Measurements from ENCODE around the gene SUGP2.
A peak's percentile ranks its signal among the peaks of the same experiment; 100 is the strongest.

DNA sequence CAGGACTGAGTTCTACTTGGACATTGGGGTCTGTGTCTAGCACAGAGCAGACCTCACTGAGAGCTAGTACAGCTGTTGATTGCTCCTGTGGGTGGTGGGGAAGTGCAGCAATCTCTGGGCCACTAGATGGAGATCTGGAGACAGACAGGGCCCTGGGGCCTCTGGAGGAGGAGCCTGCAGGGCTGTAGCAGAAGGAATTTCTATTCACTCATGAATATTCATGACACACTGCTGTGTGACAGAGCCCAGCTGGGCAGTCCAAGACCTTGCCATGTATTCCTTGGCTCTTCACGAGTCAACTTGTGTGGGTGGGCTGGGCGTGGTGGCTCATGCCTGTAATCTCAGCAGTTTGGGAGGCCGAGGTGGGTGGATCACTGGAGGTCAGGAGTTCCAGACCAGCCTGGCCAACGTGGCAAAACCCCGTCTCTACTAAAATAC lies 37.5 kb downstream of the SUGP2 start:
- no peak for TF ChIP-seq EZH2 (IDR thresholded peaks at IDR 0.05; ENCODE audit: borderline replicate concordance, low read depth, low read length)
- no peak for TF ChIP-seq BCL6 (CRISPR knock-in tag; IDR thresholded peaks at IDR 0.05)
- no peak for TF ChIP-seq CBX8 (IDR thresholded peaks at IDR 0.05; ENCODE audit: borderline replicate concordance, extremely low read depth, low read depth, low read length, poor library complexity, severe bottlenecking)
- TF ChIP-seq POLR2AphosphoS5 (IDR thresholded peaks at IDR 0.05; ENCODE audit: control insufficient read depth, insufficient read depth, low read depth, low read length) = no peak
- TF ChIP-seq TBP (optimal IDR thresholded peaks at IDR 0.05; ENCODE audit: low read depth, low read length) = no peak
- no peak for TF ChIP-seq PHF20 (IDR thresholded peaks at IDR 0.05; ENCODE audit: partially characterized antibody)
- TF ChIP-seq ZNF274 (IDR thresholded peaks at IDR 0.05; ENCODE audit: borderline replicate concordance, low read depth, low read length) = no peak
- TF ChIP-seq, protein P1, sequence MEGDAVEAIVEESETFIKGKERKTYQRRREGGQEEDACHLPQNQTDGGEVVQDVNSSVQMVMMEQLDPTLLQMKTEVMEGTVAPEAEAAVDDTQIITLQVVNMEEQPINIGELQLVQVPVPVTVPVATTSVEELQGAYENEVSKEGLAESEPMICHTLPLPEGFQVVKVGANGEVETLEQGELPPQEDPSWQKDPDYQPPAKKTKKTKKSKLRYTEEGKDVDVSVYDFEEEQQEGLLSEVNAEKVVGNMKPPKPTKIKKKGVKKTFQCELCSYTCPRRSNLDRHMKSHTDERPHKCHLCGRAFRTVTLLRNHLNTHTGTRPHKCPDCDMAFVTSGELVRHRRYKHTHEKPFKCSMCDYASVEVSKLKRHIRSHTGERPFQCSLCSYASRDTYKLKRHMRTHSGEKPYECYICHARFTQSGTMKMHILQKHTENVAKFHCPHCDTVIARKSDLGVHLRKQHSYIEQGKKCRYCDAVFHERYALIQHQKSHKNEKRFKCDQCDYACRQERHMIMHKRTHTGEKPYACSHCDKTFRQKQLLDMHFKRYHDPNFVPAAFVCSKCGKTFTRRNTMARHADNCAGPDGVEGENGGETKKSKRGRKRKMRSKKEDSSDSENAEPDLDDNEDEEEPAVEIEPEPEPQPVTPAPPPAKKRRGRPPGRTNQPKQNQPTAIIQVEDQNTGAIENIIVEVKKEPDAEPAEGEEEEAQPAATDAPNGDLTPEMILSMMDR (IDR thresholded peaks at IDR 0.05 in 2 of 3, conservative IDR thresholded peaks at IDR 0.05 in 1 of 3; ENCODE audit: insufficient read depth in 2 of 3, low read depth in 1 of 3, low read length in 3 of 3) = peak; percentile 63 to 72 (median 70)
- no peak for TF ChIP-seq CEBPB (tag; IDR thresholded peaks at IDR 0.05)
- TF ChIP-seq, protein P2, sequence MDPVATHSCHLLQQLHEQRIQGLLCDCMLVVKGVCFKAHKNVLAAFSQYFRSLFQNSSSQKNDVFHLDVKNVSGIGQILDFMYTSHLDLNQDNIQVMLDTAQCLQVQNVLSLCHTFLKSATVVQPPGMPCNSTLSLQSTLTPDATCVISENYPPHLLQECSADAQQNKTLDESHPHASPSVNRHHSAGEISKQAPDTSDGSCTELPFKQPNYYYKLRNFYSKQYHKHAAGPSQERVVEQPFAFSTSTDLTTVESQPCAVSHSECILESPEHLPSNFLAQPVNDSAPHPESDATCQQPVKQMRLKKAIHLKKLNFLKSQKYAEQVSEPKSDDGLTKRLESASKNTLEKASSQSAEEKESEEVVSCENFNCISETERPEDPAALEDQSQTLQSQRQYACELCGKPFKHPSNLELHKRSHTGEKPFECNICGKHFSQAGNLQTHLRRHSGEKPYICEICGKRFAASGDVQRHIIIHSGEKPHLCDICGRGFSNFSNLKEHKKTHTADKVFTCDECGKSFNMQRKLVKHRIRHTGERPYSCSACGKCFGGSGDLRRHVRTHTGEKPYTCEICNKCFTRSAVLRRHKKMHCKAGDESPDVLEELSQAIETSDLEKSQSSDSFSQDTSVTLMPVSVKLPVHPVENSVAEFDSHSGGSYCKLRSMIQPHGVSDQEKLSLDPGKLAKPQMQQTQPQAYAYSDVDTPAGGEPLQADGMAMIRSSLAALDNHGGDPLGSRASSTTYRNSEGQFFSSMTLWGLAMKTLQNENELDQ (CRISPR knock-in tag; IDR thresholded peaks at IDR 0.05; ENCODE audit: borderline replicate concordance) = no peak
- TF ChIP-seq, protein P3, sequence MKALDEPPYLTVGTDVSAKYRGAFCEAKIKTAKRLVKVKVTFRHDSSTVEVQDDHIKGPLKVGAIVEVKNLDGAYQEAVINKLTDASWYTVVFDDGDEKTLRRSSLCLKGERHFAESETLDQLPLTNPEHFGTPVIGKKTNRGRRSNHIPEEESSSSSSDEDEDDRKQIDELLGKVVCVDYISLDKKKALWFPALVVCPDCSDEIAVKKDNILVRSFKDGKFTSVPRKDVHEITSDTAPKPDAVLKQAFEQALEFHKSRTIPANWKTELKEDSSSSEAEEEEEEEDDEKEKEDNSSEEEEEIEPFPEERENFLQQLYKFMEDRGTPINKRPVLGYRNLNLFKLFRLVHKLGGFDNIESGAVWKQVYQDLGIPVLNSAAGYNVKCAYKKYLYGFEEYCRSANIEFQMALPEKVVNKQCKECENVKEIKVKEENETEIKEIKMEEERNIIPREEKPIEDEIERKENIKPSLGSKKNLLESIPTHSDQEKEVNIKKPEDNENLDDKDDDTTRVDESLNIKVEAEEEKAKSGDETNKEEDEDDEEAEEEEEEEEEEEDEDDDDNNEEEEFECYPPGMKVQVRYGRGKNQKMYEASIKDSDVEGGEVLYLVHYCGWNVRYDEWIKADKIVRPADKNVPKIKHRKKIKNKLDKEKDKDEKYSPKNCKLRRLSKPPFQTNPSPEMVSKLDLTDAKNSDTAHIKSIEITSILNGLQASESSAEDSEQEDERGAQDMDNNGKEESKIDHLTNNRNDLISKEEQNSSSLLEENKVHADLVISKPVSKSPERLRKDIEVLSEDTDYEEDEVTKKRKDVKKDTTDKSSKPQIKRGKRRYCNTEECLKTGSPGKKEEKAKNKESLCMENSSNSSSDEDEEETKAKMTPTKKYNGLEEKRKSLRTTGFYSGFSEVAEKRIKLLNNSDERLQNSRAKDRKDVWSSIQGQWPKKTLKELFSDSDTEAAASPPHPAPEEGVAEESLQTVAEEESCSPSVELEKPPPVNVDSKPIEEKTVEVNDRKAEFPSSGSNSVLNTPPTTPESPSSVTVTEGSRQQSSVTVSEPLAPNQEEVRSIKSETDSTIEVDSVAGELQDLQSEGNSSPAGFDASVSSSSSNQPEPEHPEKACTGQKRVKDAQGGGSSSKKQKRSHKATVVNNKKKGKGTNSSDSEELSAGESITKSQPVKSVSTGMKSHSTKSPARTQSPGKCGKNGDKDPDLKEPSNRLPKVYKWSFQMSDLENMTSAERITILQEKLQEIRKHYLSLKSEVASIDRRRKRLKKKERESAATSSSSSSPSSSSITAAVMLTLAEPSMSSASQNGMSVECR (CRISPR knock-in tag; IDR thresholded peaks at IDR 0.05) = no peak

All from K562 (cell line).